Stimulated activated CD4-positive, alpha-beta T cell treated with anti-CD3 and anti-CD28 coated beads, Interleukin-15, amount 100 ng/mL, for 48 hours (primary cell): Measurements from ENCODE around the gene ST8SIA3.

Source experiments
- DNase-seq, 2 donors: peaks; one replicate each; pipeline ENCODE4 v3.0.0-alpha.2; 2020; ENCODE audit warnings: low read depth in 2 of 2

ST8SIA3 gene

GRCh38 chr18:57352271-57352701 lies at the start of gene ST8SIA3:
Gene ST8SIA3, plus strand, starts transcription at chr18:57352557. Its CDS starts 290 bp downstream, at chr18:57352847.
- no peak for DNase-seq

GRCh38 chr18:57311472-57311871 lies 40.9 kb upstream of the ST8SIA3 start:
- DNase-seq = no peak

GRCh38 chr18:57312346-57313144 lies 39.8 kb upstream of the ST8SIA3 start:
- no peak for DNase-seq

- DNase-seq = no peak
Measured at GRCh38 chr18:57320603-57321002, 31.8 kb upstream of the ST8SIA3 start.

GRCh38 chr18:57325491-57326166 lies 26.7 kb upstream of the ST8SIA3 start:
- DNase-seq = no peak

GRCh38 chr18:57326718-57327323 lies 25.5 kb upstream of the ST8SIA3 start:
- no peak for DNase-seq

- no peak for DNase-seq
Measured at GRCh38 chr18:57328665-57329064, 23.7 kb upstream of the ST8SIA3 start.

- no peak for DNase-seq
Measured at GRCh38 chr18:57329856-57330255, 22.5 kb upstream of the ST8SIA3 start.

GRCh38 chr18:57331718-57332117 lies 20.6 kb upstream of the ST8SIA3 start:
- no peak for DNase-seq

GRCh38 chr18:57333940-57334339 lies 18.4 kb upstream of the ST8SIA3 start:
- no peak for DNase-seq

- no peak for DNase-seq
Measured at GRCh38 chr18:57334383-57334782, 18.0 kb upstream of the ST8SIA3 start.

- no peak for DNase-seq
Measured at GRCh38 chr18:57336343-57336742, 16.0 kb upstream of the ST8SIA3 start.

- no peak for DNase-seq
Measured at GRCh38 chr18:57337890-57338289, 14.5 kb upstream of the ST8SIA3 start.

GRCh38 chr18:57343833-57344232 lies 8.5 kb upstream of the ST8SIA3 start:
- no peak for DNase-seq

GRCh38 chr18:57346876-57347275 lies 5.5 kb upstream of the ST8SIA3 start:
- DNase-seq = no peak

GRCh38 chr18:57347784-57348183 lies 4.6 kb upstream of the ST8SIA3 start:
- DNase-seq = no peak

GRCh38 chr18:57352761-57353136 lies 392 bp downstream of the ST8SIA3 start:
- DNase-seq = no peak

GRCh38 chr18:57353137-57353939 lies 981 bp downstream of the ST8SIA3 start:
- DNase-seq = no peak

GRCh38 chr18:57353940-57354461 lies 1.6 kb downstream of the ST8SIA3 start:
- DNase-seq = peak in 1 of 2 donors; percentile 2

GRCh38 chr18:57359433-57359832 lies 7.1 kb downstream of the ST8SIA3 start:
- DNase-seq = no peak

- no peak for DNase-seq
Measured at GRCh38 chr18:57362714-57363113, 10.4 kb downstream of the ST8SIA3 start.

GRCh38 chr18:57364460-57364859 lies 12.1 kb downstream of the ST8SIA3 start:
- no peak for DNase-seq
